ENCODE data around the gene KCTD2. TPM values are rescaled to one million over a fixed set of nuclear protein-coding genes. Genes with fewer than 3 reads are reported as not detected.

KCTD2 gene
- total RNA-seq, 4 donors from 2014 or later = 20.3 to 37.7 (median 29.9) TPM

DNA sequence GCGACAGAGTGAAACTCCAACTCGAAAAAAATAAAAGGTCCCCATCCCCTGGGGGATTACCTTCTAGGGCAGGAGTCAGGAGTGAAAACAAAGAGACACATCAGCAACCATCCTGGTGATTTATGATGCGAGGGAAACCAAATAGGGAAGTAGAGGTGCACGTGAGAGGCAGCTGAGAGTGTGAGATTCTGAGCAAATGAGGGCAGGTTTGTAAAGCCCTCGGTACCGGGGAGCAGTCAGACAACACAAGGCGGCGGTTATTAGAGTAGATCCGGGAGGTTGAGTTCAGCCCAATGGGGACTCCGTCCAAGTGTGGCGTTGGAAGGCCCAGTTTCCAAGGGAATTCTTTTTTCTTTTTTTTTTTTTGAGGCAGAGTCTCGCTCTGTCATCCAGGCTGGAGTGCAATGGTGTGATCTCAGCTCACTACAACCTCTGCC, 55.4 kb downstream of the KCTD2 start:
- H3K36me3 ChIP-seq = peaks cover 0 to 17% (median 12%) of the 10 kb centered on the region in 4 donors
- TF ChIP-seq, protein P1, sequence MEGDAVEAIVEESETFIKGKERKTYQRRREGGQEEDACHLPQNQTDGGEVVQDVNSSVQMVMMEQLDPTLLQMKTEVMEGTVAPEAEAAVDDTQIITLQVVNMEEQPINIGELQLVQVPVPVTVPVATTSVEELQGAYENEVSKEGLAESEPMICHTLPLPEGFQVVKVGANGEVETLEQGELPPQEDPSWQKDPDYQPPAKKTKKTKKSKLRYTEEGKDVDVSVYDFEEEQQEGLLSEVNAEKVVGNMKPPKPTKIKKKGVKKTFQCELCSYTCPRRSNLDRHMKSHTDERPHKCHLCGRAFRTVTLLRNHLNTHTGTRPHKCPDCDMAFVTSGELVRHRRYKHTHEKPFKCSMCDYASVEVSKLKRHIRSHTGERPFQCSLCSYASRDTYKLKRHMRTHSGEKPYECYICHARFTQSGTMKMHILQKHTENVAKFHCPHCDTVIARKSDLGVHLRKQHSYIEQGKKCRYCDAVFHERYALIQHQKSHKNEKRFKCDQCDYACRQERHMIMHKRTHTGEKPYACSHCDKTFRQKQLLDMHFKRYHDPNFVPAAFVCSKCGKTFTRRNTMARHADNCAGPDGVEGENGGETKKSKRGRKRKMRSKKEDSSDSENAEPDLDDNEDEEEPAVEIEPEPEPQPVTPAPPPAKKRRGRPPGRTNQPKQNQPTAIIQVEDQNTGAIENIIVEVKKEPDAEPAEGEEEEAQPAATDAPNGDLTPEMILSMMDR (IDR thresholded peaks at IDR 0.05) = no peak
- TF ChIP-seq POLR2A (IDR thresholded peaks at IDR 0.05; ENCODE audit: low read depth) = no peak
- TF ChIP-seq EP300 (IDR thresholded peaks at IDR 0.05) = no peak
- TF ChIP-seq POLR2AphosphoS5 (IDR thresholded peaks at IDR 0.05) = no peak
- H3K4me3 ChIP-seq = no peak overlapping the region
- no peaks in the 10 kb centered on the region for H3K9me3 ChIP-seq
- H3K4me1 ChIP-seq = peaks cover 0 to 7% (median 0%) of the 10 kb centered on the region in 4 donors
- intact Hi-C loops (cut with DNase I) = loop anchor here (10.0 kb wide), 1 partner anchor 128 kb away; the partner anchor contains the start of gene HID1
- no peak overlapping the region for H3K27ac ChIP-seq (replicated peaks in 1 of 4)
- no peak for DNase-seq (ENCODE audit: extremely low spot score)
- H3K27me3 ChIP-seq = no peaks in the 10 kb centered on the region
- 69% methylated on average over 12 of the region's 12 CpGs for WGBS

DNA sequence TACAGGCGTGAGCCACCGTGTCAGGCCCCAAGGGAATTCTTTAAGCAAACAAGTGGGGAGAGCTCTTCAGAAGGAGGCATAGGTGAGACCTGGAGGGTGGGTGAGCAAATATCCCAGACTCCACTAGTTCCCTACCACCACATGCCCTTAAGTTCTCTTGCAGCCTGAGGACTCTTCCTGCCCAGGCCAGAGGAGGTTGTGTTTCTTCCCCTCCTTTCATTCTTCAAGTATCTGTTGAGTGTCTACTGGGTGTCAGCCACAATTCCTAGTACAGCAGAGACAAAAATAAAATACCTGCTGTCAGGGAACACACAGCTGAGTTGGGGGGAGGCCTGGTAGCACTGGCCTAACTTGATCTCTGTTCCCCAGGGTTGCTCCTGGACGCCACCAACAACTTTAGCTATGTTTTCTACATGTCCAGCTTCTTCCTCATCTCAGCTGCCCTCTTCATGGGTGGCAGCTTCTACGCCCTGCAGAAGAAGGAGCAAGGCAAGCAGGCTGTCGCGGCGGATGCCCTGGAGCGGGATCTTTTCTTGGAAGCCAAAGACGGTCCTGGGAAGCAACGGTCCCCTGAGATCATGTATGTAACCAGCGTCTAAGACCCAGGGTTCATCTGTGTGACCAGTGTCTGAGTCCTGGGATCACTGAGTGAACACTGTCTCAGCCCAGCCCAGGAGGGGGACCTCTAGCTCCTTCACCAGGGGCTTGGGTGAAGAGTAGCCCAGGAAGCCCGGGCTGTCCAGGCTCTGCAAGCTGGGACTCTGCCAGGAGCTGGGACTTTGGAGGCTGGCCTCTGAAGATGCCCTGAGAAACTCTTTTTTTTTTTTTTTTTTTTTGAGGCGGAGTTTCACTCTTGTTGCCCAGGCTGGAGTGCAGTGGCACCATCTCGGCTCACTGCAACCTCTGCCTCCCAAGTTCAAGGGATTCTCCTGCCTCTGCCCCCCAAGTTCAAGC, 56.9 kb downstream of the KCTD2 start:
- H3K27me3 ChIP-seq = no peaks in the 10 kb centered on the region
- DNase-seq (ENCODE audit: extremely low spot score) = no peak
- no peak overlapping the region for H3K4me3 ChIP-seq
- TF ChIP-seq, protein P1 (IDR thresholded peaks at IDR 0.05) = no peak
- TF ChIP-seq POLR2AphosphoS5 (IDR thresholded peaks at IDR 0.05) = no peak
- no peak for TF ChIP-seq EP300 (IDR thresholded peaks at IDR 0.05)
- no peak for TF ChIP-seq POLR2A (IDR thresholded peaks at IDR 0.05; ENCODE audit: low read depth)
- H3K9me3 ChIP-seq = no peaks in the 10 kb centered on the region
- intact Hi-C loops (cut with DNase I) = loop anchor here (10.0 kb wide), 1 partner anchor 129 kb away; the partner anchor contains the start of gene HID1
- H3K36me3 ChIP-seq = peaks cover 0 to 17% (median 11%) of the 10 kb centered on the region in 4 donors
- H3K4me1 ChIP-seq = peaks cover under 1 to 10% (median 2%) of the 10 kb centered on the region in 4 donors
- no peak overlapping the region for H3K27ac ChIP-seq (replicated peaks in 1 of 4)
- WGBS = 81% methylated on average over 12 of the region's 14 CpGs

DNA sequence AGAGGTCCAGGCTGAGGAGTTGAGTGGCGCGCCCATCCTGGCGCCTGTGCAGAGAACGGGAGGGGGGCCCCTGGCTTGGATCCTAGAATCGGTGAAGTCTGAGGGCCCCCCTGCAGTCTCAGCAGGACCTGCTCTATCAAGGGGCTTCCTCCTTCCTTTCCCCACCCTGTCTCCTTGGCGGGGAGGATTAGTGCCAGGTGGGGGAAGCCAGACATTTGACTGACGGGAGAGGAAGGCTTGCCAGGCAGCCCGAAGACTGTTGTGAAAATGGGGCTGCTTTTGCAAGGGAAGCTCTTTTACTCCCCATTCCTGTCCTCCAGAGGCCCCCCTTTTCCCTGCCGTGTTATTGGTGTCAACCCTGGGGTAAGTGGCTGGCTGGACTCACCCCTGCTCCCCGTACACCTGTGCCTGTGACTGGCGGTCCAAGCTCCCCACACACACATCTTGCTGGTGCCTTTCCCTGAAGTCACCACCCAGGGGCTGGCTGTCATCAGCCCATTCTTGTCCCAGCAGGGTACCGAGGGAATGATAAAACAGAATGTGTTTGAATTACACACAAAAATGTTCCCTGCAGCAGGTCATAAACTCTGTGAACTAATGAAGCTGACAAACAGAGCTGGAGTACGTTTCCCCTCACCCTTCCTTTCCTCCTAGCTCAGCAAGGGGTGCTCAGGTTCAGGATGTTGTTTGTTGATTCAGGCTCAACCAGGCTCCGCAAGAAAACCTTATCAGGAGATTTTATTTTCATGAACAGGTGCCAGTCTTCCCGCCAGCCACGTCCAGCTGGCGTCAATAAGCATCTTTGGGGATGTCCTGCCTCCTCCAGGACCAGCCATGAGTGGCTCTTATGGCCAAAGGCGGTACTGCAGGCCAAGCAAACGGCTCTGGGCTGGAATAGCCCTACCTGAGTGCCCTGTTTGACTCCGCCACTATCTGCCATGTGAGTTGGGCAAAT, 58.4 kb downstream of the KCTD2 start:
- H3K4me3 ChIP-seq = no peak overlapping the region
- intact Hi-C loops (cut with DNase I) = loop anchor here (10.0 kb wide), 1 partner anchor 131 kb away; the partner anchor contains the start of gene HID1
- no peak for TF ChIP-seq POLR2AphosphoS5 (IDR thresholded peaks at IDR 0.05)
- no peak for TF ChIP-seq POLR2A (IDR thresholded peaks at IDR 0.05; ENCODE audit: low read depth)
- no peak for TF ChIP-seq EP300 (IDR thresholded peaks at IDR 0.05)
- TF ChIP-seq, protein P1 (IDR thresholded peaks at IDR 0.05) = peak; percentile 49 to 78 (median 54)
- DNase-seq (ENCODE audit: extremely low spot score) = no peak
- peaks cover 10 to 22% (median 11%) of the 10 kb centered on the region in 4 donors for H3K4me1 ChIP-seq
- 71% methylated on average over 20 of the region's 20 CpGs for WGBS
- H3K36me3 ChIP-seq = peaks cover 0 to 5% (median 4%) of the 10 kb centered on the region in 4 donors
- no peaks in the 10 kb centered on the region for H3K9me3 ChIP-seq
- no peak overlapping the region for H3K27ac ChIP-seq (replicated peaks in 1 of 4)
- H3K27me3 ChIP-seq = no peaks in the 10 kb centered on the region

DNA sequence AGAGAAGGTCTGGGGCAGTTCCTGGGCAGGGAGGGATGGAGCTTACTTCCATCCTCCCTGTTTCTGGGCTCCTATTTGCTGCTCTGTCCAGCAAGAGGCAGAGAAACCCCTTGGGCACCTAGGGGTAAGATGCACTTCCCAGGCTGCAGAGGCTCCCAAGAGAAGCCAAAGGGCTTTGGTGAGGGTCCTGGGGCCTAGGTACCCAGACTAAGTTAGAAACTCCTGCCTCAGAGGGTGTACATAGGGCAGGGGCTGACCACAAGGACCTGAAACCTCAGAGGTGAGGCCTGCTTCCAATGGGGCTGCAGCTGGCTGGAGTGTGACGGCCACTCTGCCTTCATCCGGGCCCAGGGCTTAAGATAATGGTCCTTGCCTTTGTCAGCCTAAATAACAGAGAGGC, 61.2 kb downstream of the KCTD2 start:
- intact Hi-C loops (cut with DNase I) = loop anchor here (10.0 kb wide), 1 partner anchor 133 kb away; the partner anchor contains the start of gene HID1
- no peak for DNase-seq (ENCODE audit: extremely low spot score)
- 77% methylated on average over 2 of the region's 2 CpGs for whole genome bisulfite sequencing

More for the DNA sequence above, 61.2 kb downstream of the KCTD2 start:
- TF ChIP-seq, protein P1 (IDR thresholded peaks at IDR 0.05) = no peak
- no peak for TF ChIP-seq EP300 (IDR thresholded peaks at IDR 0.05)
- TF ChIP-seq POLR2AphosphoS5 (IDR thresholded peaks at IDR 0.05) = no peak
- no peak for TF ChIP-seq POLR2A (IDR thresholded peaks at IDR 0.05; ENCODE audit: low read depth)
- H3K36me3 ChIP-seq = no peaks in the 10 kb centered on the region
- H3K27me3 ChIP-seq = no peaks in the 10 kb centered on the region
- no peak overlapping the region for H3K27ac ChIP-seq (replicated peaks in 1 of 4)
- peaks cover 23 to 38% (median 26%) of the 10 kb centered on the region in 4 donors for H3K4me1 ChIP-seq
- no peaks in the 10 kb centered on the region for H3K9me3 ChIP-seq
- no peak overlapping the region for H3K4me3 ChIP-seq

Measured in esophagus muscularis mucosa (tissue), 4 donors.